22Rv1 (cell line): ENCODE data around the gene CLK4.

ENCODE experiments used
- CTCF ChIP-seq: fragments of 450-650 bp; IDR thresholded peaks from 2 replicates; pipeline ENCODE4 v1.5.1; 2017; ENCODE audit warnings: mild to moderate bottlenecking
- ZFX ChIP-seq: fragments of 450-650 bp; IDR thresholded peaks from 2 replicates; pipeline ENCODE4 v1.6.1; 2017; ENCODE audit warnings: antibody characterized with exemption, borderline replicate concordance

DNA sequence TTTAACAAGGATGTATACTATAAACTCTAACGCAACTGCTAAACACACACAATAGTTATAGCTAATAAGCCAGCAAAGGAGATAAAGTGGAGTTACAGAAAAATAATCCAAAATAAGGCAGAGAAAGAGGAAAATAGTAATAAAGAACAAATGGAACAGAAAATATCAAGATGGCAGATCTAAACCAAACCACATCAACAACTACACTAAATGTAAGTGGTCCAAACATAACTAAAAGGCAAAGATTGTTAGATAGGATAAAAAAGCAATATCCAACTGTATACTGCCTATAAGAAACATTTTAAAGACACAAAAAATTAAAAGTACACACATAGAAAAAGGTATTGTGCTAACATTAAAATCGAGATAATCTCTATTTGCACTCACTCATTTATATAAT lies 31.1 kb downstream of the CLK4 start:
- TF ChIP-seq CTCF = no peak
- no peak for TF ChIP-seq ZFX
